Measurements from ENCODE around the gene MALT1. TPM values are rescaled to one million over a fixed set of nuclear protein-coding genes. Genes with fewer than 3 reads are reported as not detected.

The MALT1 gene
- total and polyA plus RNA-seq, 2 donors (not counting 1 experiment from before 2014, with no cell fraction given) = 18.0 to 25.5 TPM

DNA sequence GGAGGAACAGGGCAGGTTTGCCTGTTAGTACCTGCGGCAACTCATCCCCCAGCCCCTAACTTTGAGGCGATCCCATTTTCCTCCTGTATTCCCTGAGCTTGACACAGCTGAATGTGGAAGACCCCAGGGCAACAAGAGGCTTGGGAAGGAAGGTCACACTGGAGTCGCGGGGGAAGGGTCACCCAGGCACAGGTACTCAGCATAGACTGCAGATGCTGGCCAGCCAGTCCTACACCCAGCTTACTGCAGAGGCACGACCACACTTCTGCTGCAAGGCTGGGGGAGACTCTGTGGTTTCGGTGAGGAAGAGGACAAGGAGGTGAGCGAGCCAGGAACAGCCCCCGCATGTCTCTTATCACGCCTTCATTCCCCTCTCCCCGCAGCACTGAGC, 91.5 kb downstream of the MALT1 start:
- TF ChIP-seq CTCF (conservative IDR thresholded peaks at IDR 0.05 in 1 of 2, IDR thresholded peaks at IDR 0.05 in 1 of 2; ENCODE audit: low read depth in 1 of 2, low read length in 2 of 2) (no peak), EZH2 (IDR thresholded peaks at IDR 0.05; ENCODE audit: low read length, missing control alignments) (no peak)
- peaks cover 5% of the 10 kb centered on the region for H3K27me3 ChIP-seq (ENCODE audit: control insufficient read depth, insufficient read depth, low read length)
- H3K4me3 ChIP-seq (replicated peaks in 1 of 4; ENCODE audit: control extremely low read depth in 1 of 4, insufficient read depth in 1 of 4, low read depth in 3 of 4, low read length in 4 of 4) = no peak overlapping the region
- H2AFZ ChIP-seq (ENCODE audit: low read length) = no peak overlapping the region
- no peaks in the 10 kb centered on the region for H3K4me1 ChIP-seq (ENCODE audit: control insufficient read depth, extremely low read depth, insufficient read depth, low read length)
- H3K36me3 ChIP-seq (ENCODE audit: control insufficient read depth, insufficient read depth, low read length) = no peaks in the 10 kb centered on the region
- H3K9me3 ChIP-seq (ENCODE audit: control insufficient read depth, insufficient read depth, low read depth, low read length) = no peaks in the 10 kb centered on the region
- no peaks in the 10 kb centered on the region for H4K20me1 ChIP-seq (ENCODE audit: control insufficient read depth, extremely low read depth, insufficient read depth, low read length)
- DNase-seq (ENCODE audit: low read depth in 2 of 2) = no peak
- H3K9ac ChIP-seq (ENCODE audit: insufficient read depth, low read length) = no peak overlapping the region
- H3K79me2 ChIP-seq (ENCODE audit: control insufficient read depth, insufficient read depth, low read length) = no peaks in the 10 kb centered on the region
- no peak overlapping the region for H3K4me2 ChIP-seq (ENCODE audit: extremely low read depth, insufficient read depth, low read length)
- H3K27ac ChIP-seq (ENCODE audit: insufficient read depth, low read length) = no peak overlapping the region

DNA sequence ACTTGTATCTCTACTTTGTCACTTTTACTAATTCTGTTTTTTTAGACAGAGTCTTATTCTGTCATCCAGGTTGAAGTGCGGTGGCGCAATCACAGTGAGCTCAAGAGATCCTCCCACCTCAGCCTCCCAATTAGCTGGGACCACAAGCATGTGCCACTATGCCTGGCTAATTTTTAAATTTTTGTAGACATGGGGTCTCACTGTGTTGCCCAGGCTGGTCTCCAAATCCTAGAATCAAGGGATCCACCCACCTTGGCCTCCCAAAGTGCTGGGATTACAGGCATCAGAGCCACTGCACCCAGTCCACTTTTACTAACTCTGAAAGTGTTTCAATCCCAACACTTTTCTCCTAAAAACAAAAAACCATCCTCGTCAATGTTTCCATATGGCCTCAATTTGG, 94.9 kb downstream of the MALT1 start:
- no peaks in the 10 kb centered on the region for H3K4me1 ChIP-seq (ENCODE audit: control insufficient read depth, extremely low read depth, insufficient read depth, low read length)
- no peak overlapping the region for H3K27ac ChIP-seq (ENCODE audit: insufficient read depth, low read length)
- H2AFZ ChIP-seq (ENCODE audit: low read length) = no peak overlapping the region
- no peaks in the 10 kb centered on the region for H4K20me1 ChIP-seq (ENCODE audit: control insufficient read depth, extremely low read depth, insufficient read depth, low read length)
- DNase-seq (ENCODE audit: low read depth in 2 of 2) = no peak
- H3K4me2 ChIP-seq (ENCODE audit: extremely low read depth, insufficient read depth, low read length) = no peak overlapping the region
- peaks cover 7% of the 10 kb centered on the region for H3K27me3 ChIP-seq (ENCODE audit: control insufficient read depth, insufficient read depth, low read length)
- H3K36me3 ChIP-seq (ENCODE audit: control insufficient read depth, insufficient read depth, low read length) = no peaks in the 10 kb centered on the region
- H3K79me2 ChIP-seq (ENCODE audit: control insufficient read depth, insufficient read depth, low read length) = no peaks in the 10 kb centered on the region
- no peak overlapping the region for H3K4me3 ChIP-seq (replicated peaks in 1 of 4; ENCODE audit: control extremely low read depth in 1 of 4, insufficient read depth in 1 of 4, low read depth in 3 of 4, low read length in 4 of 4)
- TF ChIP-seq CTCF (conservative IDR thresholded peaks at IDR 0.05 in 1 of 2, IDR thresholded peaks at IDR 0.05 in 1 of 2; ENCODE audit: low read depth in 1 of 2, low read length in 2 of 2) = no peak
- TF ChIP-seq EZH2 (IDR thresholded peaks at IDR 0.05; ENCODE audit: low read length, missing control alignments) = no peak
- no peak overlapping the region for H3K9ac ChIP-seq (ENCODE audit: insufficient read depth, low read length)
- no peaks in the 10 kb centered on the region for H3K9me3 ChIP-seq (ENCODE audit: control insufficient read depth, insufficient read depth, low read depth, low read length)

DNA sequence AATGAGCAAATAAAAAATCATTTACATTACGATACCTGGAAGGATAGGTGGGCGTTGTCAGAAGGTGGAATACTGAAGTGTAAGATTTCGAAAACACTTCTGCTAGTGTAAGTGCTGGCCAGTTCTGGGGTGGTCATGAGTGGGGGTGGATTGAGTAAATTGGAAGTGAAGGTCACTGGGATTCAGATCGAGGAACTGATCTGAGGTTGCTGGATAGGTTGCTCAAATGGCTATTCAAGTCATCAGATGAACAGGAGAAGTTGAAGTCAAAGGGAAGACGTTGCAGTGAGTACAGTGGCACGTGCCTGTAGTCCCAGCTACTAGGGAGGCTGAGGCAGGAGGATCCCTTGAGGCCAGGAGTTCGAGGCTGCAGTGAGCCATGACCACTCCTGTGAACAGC, 95.7 kb downstream of the MALT1 start:
- H3K9ac ChIP-seq (ENCODE audit: insufficient read depth, low read length) = no peak overlapping the region
- no peak overlapping the region for H3K4me2 ChIP-seq (ENCODE audit: extremely low read depth, insufficient read depth, low read length)
- H4K20me1 ChIP-seq (ENCODE audit: control insufficient read depth, extremely low read depth, insufficient read depth, low read length) = no peaks in the 10 kb centered on the region
- H3K27me3 ChIP-seq (ENCODE audit: control insufficient read depth, insufficient read depth, low read length) = peaks cover 7% of the 10 kb centered on the region
- H3K9me3 ChIP-seq (ENCODE audit: control insufficient read depth, insufficient read depth, low read depth, low read length) = no peaks in the 10 kb centered on the region
- no peak overlapping the region for H2AFZ ChIP-seq (ENCODE audit: low read length)
- no peak overlapping the region for H3K27ac ChIP-seq (ENCODE audit: insufficient read depth, low read length)
- H3K4me1 ChIP-seq (ENCODE audit: control insufficient read depth, extremely low read depth, insufficient read depth, low read length) = no peaks in the 10 kb centered on the region
- H3K36me3 ChIP-seq (ENCODE audit: control insufficient read depth, insufficient read depth, low read length) = no peaks in the 10 kb centered on the region
- H3K79me2 ChIP-seq (ENCODE audit: control insufficient read depth, insufficient read depth, low read length) = no peaks in the 10 kb centered on the region
- TF ChIP-seq CTCF (conservative IDR thresholded peaks at IDR 0.05 in 1 of 2, IDR thresholded peaks at IDR 0.05 in 1 of 2; ENCODE audit: low read depth in 1 of 2, low read length in 2 of 2) (no peak), EZH2 (IDR thresholded peaks at IDR 0.05; ENCODE audit: low read length, missing control alignments) (no peak)
- H3K4me3 ChIP-seq (replicated peaks in 1 of 4; ENCODE audit: control extremely low read depth in 1 of 4, insufficient read depth in 1 of 4, low read depth in 3 of 4, low read length in 4 of 4) = no peak overlapping the region
- DNase-seq (ENCODE audit: low read depth in 2 of 2) = no peak
